Astrocyte (in vitro differentiated cells and primary cell): ENCODE data around the gene VTCN1. TPM values are rescaled to one million over a fixed set of nuclear protein-coding genes. Genes with fewer than 3 reads are reported as not detected.
"Not testable (repeated sequence)": the region's sequence is repeated elsewhere in the genome, so short reads cannot be mapped to it uniquely, and the experiment has no call there.

Experiments used
- DNase-seq: peaks from one replicate; pipeline ENCODE4 v3.0.0-alpha.2; 2010; ENCODE audit warnings: low read depth
- FAIRE-seq: peaks from 2 replicates; lab custom pipeline; 2011; peaks lifted over from hg19 to GRCh38; lab: Jason Lieb, UNC
- H2AFZ ChIP-seq: 2 replicates; pipeline ENCODE4 v1.6.0; 2012; ENCODE audit warnings: low read depth, low read length, inconsistent platforms
- H3K27ac ChIP-seq: 2 replicates; pipeline ENCODE4 v1.5.1; 2011; ENCODE audit warnings: low read depth, low read length, inconsistent platforms
- H3K27me3 ChIP-seq: 2 replicates; pipeline ENCODE4 v1.6.0; 2011; ENCODE audit warnings: low read length, inconsistent platforms; ENCODE audit not compliant: insufficient read depth
- H3K36me3 ChIP-seq: 2 replicates; pipeline ENCODE4 v1.5.1; 2011; ENCODE audit warnings: low read length, inconsistent platforms; ENCODE audit not compliant: insufficient read depth
- H3K4me1 ChIP-seq: 2 replicates; pipeline ENCODE4 v1.5.1; 2011; ENCODE audit warnings: low read length, inconsistent platforms; ENCODE audit not compliant: insufficient read depth
- H3K4me2 ChIP-seq: 2 replicates; pipeline ENCODE4 v1.6.0; 2012; ENCODE audit warnings: low read length, inconsistent platforms
- H3K4me3 ChIP-seq: 2 replicates; pipeline ENCODE4 v1.5.1; 2011; ENCODE audit warnings: low read depth, mild to moderate bottlenecking, low read length, inconsistent platforms; ENCODE audit not compliant: insufficient read depth
- H3K79me2 ChIP-seq: 2 replicates; pipeline ENCODE4 v1.6.0; 2012; ENCODE audit warnings: mild to moderate bottlenecking, low read length, inconsistent platforms; ENCODE audit not compliant: insufficient read depth
- H3K9ac ChIP-seq: 2 replicates; pipeline ENCODE4 v1.6.0; 2012; ENCODE audit warnings: mild to moderate bottlenecking, low read length, inconsistent platforms
- H3K9me3 ChIP-seq: 2 replicates; pipeline ENCODE4 v1.5.1; 2012; ENCODE audit warnings: low read depth, mild to moderate bottlenecking, low read length, inconsistent platforms; ENCODE audit not compliant: insufficient read depth
- H4K20me1 ChIP-seq: 2 replicates; pipeline ENCODE4 v1.6.0; 2012; ENCODE audit warnings: low read length, inconsistent platforms; ENCODE audit not compliant: insufficient read depth
- H3K27ac Mint-ChIP-seq: one replicate; pipeline ENCODE4 v1.8.0; 2021; ENCODE audit warnings: mild to moderate bottlenecking, mixed read lengths; ENCODE audit not compliant: unreplicated experiment
- H3K27me3 Mint-ChIP-seq: one replicate; pipeline ENCODE4 v1.8.0; 2021; ENCODE audit warnings: low read depth, mixed read lengths; ENCODE audit not compliant: unreplicated experiment
- H3K36me3 Mint-ChIP-seq: one replicate; pipeline ENCODE4 v1.8.0; 2021; ENCODE audit warnings: low read depth, mixed read lengths; ENCODE audit not compliant: unreplicated experiment
- H3K4me1 Mint-ChIP-seq: one replicate; pipeline ENCODE4 v1.8.0; 2021; ENCODE audit warnings: low read depth, mixed read lengths; ENCODE audit not compliant: unreplicated experiment
- H3K4me3 Mint-ChIP-seq: one replicate; pipeline ENCODE4 v1.8.0; 2021; ENCODE audit warnings: mild to moderate bottlenecking, moderate library complexity, mixed read lengths; ENCODE audit not compliant: unreplicated experiment
- H3K9me3 Mint-ChIP-seq: one replicate; pipeline ENCODE4 v1.8.0; 2021; ENCODE audit warnings: mild to moderate bottlenecking, mixed read lengths; ENCODE audit not compliant: unreplicated experiment
- EZH2 ChIP-seq: IDR thresholded peaks from 2 replicates; pipeline ENCODE4 v1.6.1; 2012; ENCODE audit warnings: mild to moderate bottlenecking, low read length, inconsistent platforms; ENCODE audit not compliant: insufficient read depth
- total RNA-seq: library from RNA; stranded (reverse); gene quantifications from 2 replicates; pipeline ENCODE4 v1.2.1, GENCODE V29; 2021
- TF ChIP-seq, protein P1 (sequence below): IDR thresholded peaks from 2 replicates; pipeline ENCODE4 v1.5.1; 2011; ENCODE audit warnings: low read depth, mild to moderate bottlenecking, inconsistent platforms, low read length, moderate library complexity; ENCODE audit not compliant: insufficient read depth

The VTCN1 gene
- total RNA-seq, 1 donor from 2014 or later = 1.3 TPM

DNA sequence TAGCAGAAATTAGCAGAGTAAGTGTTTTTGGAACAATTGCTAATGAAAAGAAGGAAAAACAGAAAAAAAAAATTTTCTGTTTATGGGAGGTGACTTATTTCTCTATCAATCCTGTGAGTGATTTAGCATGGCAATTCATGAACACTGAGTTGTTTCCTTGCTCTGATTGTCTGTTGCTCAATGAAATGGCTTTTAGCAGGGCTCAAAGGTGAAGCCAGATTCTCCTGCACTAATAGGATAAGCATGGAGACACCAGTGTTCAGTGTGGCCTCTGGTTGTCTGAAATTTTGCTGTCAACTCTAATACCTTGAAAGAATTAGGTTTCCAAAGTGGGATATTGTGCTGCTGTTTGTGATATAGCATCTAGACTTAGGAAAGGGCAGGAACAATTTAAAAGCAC is 105.0 kb downstream of the VTCN1 start:
- H3K27me3 Mint-ChIP-seq = no peaks in the 10 kb centered on the region
- no peak overlapping the region for H3K4me3 ChIP-seq
- peaks cover 2% of the 10 kb centered on the region for H3K9me3 Mint-ChIP-seq
- H3K4me2 ChIP-seq = no peak overlapping the region
- no peak overlapping the region for H2AFZ ChIP-seq
- no peak overlapping the region for H3K4me3 Mint-ChIP-seq
- peaks cover 2% of the 10 kb centered on the region for H3K4me1 Mint-ChIP-seq
- no peak overlapping the region for H3K9ac ChIP-seq
- no peaks in the 10 kb centered on the region for H3K27me3 ChIP-seq
- no peaks in the 10 kb centered on the region for H3K79me2 ChIP-seq
- H3K4me1 ChIP-seq = peaks cover 2% of the 10 kb centered on the region
- no peak for DNase-seq
- peaks cover 5% of the 10 kb centered on the region for H3K36me3 Mint-ChIP-seq
- no peak for FAIRE-seq
- no peaks in the 10 kb centered on the region for H4K20me1 ChIP-seq
- H3K36me3 ChIP-seq = peaks cover 6% of the 10 kb centered on the region
- H3K9me3 ChIP-seq = no peaks in the 10 kb centered on the region
- TF ChIP-seq, protein P1, sequence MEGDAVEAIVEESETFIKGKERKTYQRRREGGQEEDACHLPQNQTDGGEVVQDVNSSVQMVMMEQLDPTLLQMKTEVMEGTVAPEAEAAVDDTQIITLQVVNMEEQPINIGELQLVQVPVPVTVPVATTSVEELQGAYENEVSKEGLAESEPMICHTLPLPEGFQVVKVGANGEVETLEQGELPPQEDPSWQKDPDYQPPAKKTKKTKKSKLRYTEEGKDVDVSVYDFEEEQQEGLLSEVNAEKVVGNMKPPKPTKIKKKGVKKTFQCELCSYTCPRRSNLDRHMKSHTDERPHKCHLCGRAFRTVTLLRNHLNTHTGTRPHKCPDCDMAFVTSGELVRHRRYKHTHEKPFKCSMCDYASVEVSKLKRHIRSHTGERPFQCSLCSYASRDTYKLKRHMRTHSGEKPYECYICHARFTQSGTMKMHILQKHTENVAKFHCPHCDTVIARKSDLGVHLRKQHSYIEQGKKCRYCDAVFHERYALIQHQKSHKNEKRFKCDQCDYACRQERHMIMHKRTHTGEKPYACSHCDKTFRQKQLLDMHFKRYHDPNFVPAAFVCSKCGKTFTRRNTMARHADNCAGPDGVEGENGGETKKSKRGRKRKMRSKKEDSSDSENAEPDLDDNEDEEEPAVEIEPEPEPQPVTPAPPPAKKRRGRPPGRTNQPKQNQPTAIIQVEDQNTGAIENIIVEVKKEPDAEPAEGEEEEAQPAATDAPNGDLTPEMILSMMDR = no peak
- no peak for TF ChIP-seq EZH2
- H3K27ac Mint-ChIP-seq = no peak overlapping the region
- no peak overlapping the region for H3K27ac ChIP-seq

DNA sequence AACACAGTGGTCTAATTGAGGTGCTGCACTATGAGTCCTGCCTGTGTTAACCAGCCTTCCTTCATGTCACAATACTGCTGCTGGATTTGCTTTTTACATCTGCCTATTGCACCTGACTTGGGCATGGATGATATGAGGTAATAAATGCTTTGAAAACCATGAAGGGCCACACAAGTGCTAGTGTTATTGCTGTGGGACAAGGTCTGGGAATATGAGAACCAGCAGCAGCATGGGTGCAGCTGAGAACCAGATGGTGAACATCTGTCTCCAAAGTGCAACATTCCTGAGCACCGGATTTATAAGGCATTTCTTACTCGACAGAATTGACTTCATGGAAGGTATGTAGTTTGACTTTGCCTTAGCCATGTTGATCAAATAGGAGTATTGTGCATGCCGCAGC is 105.7 kb downstream of the VTCN1 start:
- no peaks in the 10 kb centered on the region for H3K79me2 ChIP-seq
- no peaks in the 10 kb centered on the region for H3K27me3 ChIP-seq
- H3K27ac ChIP-seq = no peak overlapping the region
- no peak for FAIRE-seq
- Mint-ChIP-seq H3K27me3 (no peaks in the 10 kb centered on the region), H3K4me1 (no peaks in the 10 kb centered on the region), H3K36me3 (peaks cover 9% of the 10 kb centered on the region), H3K27ac (no peak overlapping the region), H3K4me3 (no peak overlapping the region), H3K9me3 (peaks cover 2% of the 10 kb centered on the region)
- TF ChIP-seq, protein P1 = no peak
- TF ChIP-seq EZH2 = no peak
- no peak overlapping the region for H3K4me3 ChIP-seq
- H3K36me3 ChIP-seq = peaks cover 9% of the 10 kb centered on the region
- DNase-seq = no peak
- H3K4me1 ChIP-seq = no peaks in the 10 kb centered on the region
- H3K4me2 ChIP-seq = no peak overlapping the region
- no peaks in the 10 kb centered on the region for H4K20me1 ChIP-seq
- H2AFZ ChIP-seq = no peak overlapping the region
- H3K9ac ChIP-seq = no peak overlapping the region
- H3K9me3 ChIP-seq = no peaks in the 10 kb centered on the region

DNA sequence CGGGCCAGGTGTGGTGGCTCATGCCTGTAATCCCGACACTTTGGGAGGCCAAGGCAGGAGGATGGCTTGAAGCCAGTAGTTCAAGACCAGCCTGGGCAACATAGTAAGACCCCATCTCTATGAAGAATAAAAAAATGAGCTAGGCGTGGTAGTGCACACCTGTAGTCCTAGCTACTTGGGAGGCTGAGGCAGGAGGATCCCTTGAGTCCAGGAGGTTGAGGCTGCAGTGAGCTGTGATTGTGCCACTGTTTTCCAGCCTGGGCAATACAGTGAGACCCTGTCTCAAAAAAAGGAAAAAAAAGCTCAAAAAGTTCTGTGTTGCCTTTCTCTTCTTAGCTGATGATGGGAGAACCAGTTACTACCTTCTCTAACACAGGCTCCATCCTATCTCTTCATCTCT is 108.9 kb downstream of the VTCN1 start:
- DNase-seq, H3K9ac ChIP-seq, H3K4me1 ChIP-seq, FAIRE-seq, H4K20me1 ChIP-seq, H3K4me3 ChIP-seq, H3K27me3 Mint-ChIP-seq, H3K27me3 ChIP-seq, H3K27ac ChIP-seq, H3K4me2 ChIP-seq, H3K27ac Mint-ChIP-seq, H3K9me3 Mint-ChIP-seq, H3K4me1 Mint-ChIP-seq, H2AFZ ChIP-seq, H3K79me2 ChIP-seq, H3K9me3 ChIP-seq, H3K4me3 Mint-ChIP-seq: not testable (repeated sequence)
- peaks cover 11% of the 10 kb centered on the region for H3K36me3 Mint-ChIP-seq
- peaks cover 19% of the 10 kb centered on the region for H3K36me3 ChIP-seq
